IMR-90 (cell line): ENCODE data around the gene LYRM9.

Experiments used
- BHLHE40 ChIP-seq: fragments of 150-350 bp; IDR thresholded peaks from 2 replicates; pipeline ENCODE4 v1.6.1; 2016; ENCODE audit warnings: mild to moderate bottlenecking, low read depth, low read length
- CEBPB ChIP-seq: IDR thresholded peaks from 2 replicates; pipeline ENCODE4 v1.6.1; 2012; ENCODE audit warnings: low read depth, low read length, improper control_type of control experiment
- CHD1 ChIP-seq: IDR thresholded peaks from 2 replicates; pipeline ENCODE4 v1.6.1; 2012; ENCODE audit warnings: low read depth, low read length, improper control_type of control experiment
- MAFK ChIP-seq: IDR thresholded peaks from 2 replicates; pipeline ENCODE4 v1.6.1; 2012; ENCODE audit warnings: low read depth, low read length, improper control_type of control experiment
- MXI1 ChIP-seq: IDR thresholded peaks from 2 replicates; pipeline ENCODE4 v1.6.1; 2012; ENCODE audit warnings: low read depth, mild to moderate bottlenecking, low read length, moderate library complexity, borderline replicate concordance
- NFE2L2 ChIP-seq: fragments of 150-350 bp; IDR thresholded peaks from 2 replicates; pipeline ENCODE4 v1.6.1; 2016; ENCODE audit warnings: low read depth, mild to moderate bottlenecking, low read length
- POLR2A ChIP-seq: IDR thresholded peaks from 2 replicates; pipeline ENCODE4 v1.6.1; 2012; ENCODE audit warnings: mild to moderate bottlenecking, low read depth, low read length
- RAD21 ChIP-seq: IDR thresholded peaks from 2 replicates; pipeline ENCODE4 v1.6.1; 2012; ENCODE audit warnings: low read length, improper control_type of control experiment
- RFX5 ChIP-seq: IDR thresholded peaks from 2 replicates; pipeline ENCODE4 v1.8.0; 2012; ENCODE audit warnings: low read depth, mild to moderate bottlenecking, low read length, moderate library complexity
- SMC3 ChIP-seq: fragments of 150-350 bp; IDR thresholded peaks from 2 replicates; pipeline ENCODE4 v1.6.1; 2016; ENCODE audit warnings: low read depth, mild to moderate bottlenecking, antibody characterized with exemption, low read length, moderate library complexity
- TF ChIP-seq, protein P1 (sequence below): conservative IDR thresholded peaks from 2 replicates; pipeline ENCODE4 v1.5.1; 2012; ENCODE audit warnings: mild to moderate bottlenecking, low read depth, low read length, improper control_type of control experiment
- TF ChIP-seq, protein P2 (sequence below): fragments of 150-350 bp; IDR thresholded peaks from 2 replicates; pipeline ENCODE4 v1.6.1; 2016; ENCODE audit warnings: low read depth, mild to moderate bottlenecking, low read length, moderate library complexity, borderline replicate concordance

DNA sequence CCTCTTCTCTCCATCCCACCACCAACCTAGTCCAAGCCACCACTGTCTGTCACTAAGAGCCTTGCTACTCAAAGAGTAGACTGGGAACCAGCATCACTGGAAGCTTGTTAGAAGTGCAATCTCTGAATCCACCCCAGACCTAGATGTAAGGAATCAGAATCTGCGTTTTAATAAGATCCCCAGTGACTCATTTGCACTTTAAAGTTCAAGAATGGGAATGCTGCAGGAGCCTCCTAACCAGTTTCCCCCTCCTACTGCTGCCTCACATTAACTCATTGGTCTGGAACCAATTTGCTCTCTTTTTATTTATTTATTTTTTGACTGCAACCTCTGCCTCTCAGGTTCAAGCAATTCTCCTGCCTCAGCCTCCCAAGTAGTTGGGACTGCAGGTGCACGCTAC, 19.8 kb upstream of the LYRM9 start:
- TF ChIP-seq, protein P1, sequence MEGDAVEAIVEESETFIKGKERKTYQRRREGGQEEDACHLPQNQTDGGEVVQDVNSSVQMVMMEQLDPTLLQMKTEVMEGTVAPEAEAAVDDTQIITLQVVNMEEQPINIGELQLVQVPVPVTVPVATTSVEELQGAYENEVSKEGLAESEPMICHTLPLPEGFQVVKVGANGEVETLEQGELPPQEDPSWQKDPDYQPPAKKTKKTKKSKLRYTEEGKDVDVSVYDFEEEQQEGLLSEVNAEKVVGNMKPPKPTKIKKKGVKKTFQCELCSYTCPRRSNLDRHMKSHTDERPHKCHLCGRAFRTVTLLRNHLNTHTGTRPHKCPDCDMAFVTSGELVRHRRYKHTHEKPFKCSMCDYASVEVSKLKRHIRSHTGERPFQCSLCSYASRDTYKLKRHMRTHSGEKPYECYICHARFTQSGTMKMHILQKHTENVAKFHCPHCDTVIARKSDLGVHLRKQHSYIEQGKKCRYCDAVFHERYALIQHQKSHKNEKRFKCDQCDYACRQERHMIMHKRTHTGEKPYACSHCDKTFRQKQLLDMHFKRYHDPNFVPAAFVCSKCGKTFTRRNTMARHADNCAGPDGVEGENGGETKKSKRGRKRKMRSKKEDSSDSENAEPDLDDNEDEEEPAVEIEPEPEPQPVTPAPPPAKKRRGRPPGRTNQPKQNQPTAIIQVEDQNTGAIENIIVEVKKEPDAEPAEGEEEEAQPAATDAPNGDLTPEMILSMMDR, result no peak
- TF ChIP-seq CHD1 (no peak), MAFK (no peak), MXI1 (no peak), SMC3 (no peak), POLR2A (no peak), BHLHE40 (no peak), CEBPB (no peak), RAD21 (no peak), NFE2L2 (no peak), RFX5 (no peak)
- TF ChIP-seq, protein P2, sequence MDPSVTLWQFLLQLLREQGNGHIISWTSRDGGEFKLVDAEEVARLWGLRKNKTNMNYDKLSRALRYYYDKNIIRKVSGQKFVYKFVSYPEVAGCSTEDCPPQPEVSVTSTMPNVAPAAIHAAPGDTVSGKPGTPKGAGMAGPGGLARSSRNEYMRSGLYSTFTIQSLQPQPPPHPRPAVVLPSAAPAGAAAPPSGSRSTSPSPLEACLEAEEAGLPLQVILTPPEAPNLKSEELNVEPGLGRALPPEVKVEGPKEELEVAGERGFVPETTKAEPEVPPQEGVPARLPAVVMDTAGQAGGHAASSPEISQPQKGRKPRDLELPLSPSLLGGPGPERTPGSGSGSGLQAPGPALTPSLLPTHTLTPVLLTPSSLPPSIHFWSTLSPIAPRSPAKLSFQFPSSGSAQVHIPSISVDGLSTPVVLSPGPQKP, result no peak
